GM19372 (cell line): ENCODE measurements around the gene NEU3.

Experiments used
- ATAC-seq: cut with Tn5 transposase; IDR thresholded peaks from one replicate; pipeline ENCODE4 v1.9.1; 2021; ENCODE audit warnings: mild to moderate bottlenecking, low read depth, moderate library complexity; ENCODE audit not compliant: unreplicated experiment

NEU3 gene

DNA sequence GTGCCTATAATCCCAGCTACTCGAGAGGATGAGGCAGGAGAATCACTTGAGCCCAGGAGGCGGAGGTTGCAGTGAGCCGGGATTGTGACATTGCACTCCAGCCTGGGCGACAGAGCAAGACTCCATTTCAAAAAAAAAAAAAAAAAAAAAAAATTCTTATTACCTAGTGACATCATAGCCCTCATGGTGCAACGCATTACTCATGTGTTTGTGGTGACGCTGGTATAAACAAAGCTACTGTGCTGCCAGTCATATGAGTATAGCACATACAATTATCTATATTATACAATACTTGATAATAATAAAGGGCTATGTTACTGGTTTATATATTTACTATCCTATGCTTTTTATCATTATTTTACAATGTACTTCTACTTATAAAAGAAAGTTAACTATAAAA lies 66.8 kb downstream of the NEU3 start:
- ATAC-seq = no peak

DNA sequence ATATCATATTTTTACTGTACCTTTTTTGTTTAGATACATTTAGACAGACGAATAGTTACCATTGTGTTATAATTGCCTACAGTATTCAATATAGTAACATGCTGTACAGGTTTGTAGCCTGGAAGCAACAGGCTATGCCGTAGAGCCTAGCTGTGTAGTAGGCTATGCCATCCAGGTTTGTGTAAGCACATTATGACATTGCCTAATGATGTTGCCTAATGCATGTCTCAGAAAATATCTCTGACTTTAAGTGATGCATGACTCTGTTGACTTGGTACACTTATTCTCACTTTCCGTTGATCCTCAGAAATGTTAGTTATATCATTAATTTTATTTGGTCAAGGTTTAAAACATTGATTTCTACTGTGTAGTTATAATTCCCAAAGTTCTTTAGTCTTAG lies 68.1 kb downstream of the NEU3 start:
- ATAC-seq = no peak

GRCh38 chr11:75059299-75059698 lies 70.6 kb downstream of the NEU3 start:
- no peak for ATAC-seq

- ATAC-seq = no peak
Observed at GRCh38 chr11:75063741-75064314, 75.1 kb downstream of the NEU3 start.

DNA sequence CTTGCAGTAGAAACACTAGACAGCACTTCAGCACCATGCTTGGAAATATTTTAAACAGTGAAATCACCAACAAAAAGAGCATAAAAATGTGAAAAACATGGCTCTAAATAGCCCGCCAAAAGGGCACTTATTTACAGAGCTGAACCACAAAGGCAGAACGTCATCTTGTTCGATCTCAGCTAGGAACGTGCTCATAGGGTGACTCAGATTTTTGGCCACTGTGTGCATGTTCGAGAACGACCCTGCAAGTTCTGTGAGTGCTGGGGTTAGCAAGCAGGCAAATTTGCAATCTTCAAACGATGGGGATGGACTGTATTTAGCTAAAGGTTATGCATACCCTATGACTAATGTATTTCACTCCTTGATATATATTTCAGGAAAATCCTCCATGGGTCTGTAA lies 77.3 kb downstream of the NEU3 start:
- ATAC-seq = no peak
